Fibroblast of the conjunctiva (primary cell): ENCODE data around the gene GPC1.
"Not testable (repeated sequence)": the region's sequence is repeated elsewhere in the genome, so short reads cannot be mapped to it uniquely, and the experiment has no call there.

Experiments used
- DNase-seq: peaks from one replicate; pipeline ENCODE4 v3.0.0-alpha.2; 2010; ENCODE audit warnings: low read depth

The GPC1 gene

DNA sequence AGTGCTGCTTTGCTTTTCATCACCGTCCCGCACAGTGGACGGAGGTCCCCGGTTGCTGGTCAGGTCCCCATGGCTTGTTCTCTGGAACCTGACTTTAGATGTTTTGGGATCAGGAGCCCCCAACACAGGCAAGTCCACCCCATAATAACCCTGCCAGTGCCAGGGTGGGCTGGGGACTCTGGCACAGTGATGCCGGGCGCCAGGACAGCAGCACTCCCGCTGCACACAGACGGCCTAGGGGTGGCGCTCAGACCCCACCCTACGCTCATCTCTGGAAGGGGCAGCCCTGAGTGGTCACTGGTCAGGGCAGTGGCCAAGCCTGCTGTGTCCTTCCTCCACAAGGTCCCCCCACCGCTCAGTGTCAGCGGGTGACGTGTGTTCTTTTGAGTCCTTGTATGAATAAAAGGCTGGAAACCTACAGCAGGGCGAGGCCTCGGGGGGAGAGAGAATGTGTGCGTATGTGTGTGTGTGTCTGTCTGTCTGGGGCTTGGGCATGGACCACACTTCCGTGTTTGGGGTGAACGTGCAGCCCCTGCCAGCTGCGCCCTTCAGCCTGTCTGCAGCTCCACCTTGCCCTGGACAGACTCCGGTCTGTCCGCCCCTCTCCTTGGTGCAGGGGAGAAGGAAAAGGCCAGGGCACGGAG lies 32.3 kb downstream of the GPC1 start:
- DNase-seq: no peak

DNA sequence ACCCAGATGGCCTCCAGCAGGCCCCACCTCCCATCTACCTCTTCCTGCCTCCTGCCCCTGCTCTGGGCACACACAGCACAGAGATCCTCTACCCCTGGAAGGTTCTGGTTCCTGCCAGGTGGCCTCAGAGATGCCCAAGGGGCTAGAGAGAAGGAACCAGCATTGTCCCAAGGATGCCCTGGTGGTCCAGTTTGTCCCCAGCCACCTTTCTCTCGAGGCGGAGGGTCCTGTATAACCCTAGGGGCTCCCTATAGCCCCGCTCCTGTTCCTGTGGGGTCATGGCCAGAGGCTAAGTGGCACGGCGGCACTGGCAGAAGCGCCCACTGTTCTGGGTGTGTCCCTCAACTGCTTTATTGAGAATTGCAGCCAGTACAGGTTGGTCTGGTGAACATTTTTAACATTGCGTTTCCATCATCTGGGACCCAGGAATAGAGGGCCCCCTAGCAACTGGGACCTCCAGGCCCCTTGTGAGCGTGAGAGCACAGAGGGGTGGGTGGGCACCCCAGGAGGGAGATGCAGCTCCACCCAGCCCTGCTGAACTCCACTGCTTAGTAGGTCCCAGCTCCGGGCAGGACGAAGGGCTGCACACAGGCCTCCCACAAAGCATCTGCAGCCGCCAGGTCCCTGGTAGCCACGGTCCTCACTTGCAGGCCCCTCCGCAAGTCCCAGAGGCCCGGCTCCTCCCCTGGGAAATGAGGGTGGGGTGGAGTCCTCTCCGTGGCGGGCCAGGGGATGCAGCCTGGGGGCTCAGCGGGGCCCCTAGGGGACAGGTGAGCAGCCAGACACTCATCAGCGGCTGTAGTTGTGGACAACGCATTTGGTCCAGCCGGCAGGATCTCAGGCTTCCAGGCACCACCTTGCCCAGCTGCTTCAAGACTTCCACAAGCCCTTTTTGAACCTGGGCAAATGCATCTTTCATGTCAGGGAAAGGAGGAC lies 33.1 kb downstream of the GPC1 start:
- no peak for DNase-seq

DNA sequence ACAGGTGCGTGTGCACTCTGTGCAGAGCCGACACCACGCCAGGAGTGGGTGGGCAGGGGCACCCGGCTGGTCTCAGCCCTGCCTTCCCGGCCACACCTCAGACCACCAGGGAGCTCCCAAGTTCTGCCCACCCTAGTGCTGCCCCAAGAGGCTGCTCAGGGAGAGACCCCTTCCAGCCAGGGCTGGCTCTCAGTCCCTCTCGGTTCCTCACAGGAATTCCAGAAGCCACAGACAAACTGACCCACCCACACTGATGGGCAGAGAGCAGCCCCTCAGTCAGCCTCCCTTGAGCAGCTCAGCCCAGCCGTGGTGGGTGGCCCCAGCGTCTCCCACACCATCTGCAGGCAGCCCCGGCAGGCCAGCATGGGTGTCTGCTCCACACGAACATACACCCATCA lies 33.8 kb downstream of the GPC1 start:
- DNase-seq: no peak

DNA sequence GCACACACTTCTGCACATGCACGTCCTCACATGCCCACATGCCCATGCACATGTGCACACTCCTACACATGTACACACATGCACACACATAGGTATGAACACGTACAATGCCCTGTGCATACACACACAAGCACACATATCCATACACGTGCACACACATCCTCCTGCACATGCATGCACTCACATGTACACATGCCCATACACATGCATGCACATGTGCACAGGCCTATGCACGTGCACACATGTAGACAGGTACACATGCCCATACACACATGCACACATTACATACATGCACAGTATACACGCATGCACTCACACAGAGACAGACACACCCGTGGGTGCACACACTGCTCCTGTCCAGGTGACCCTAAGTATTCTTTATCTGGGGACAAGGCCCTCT lies 34.3 kb downstream of the GPC1 start:
- DNase-seq: no peak

DNA sequence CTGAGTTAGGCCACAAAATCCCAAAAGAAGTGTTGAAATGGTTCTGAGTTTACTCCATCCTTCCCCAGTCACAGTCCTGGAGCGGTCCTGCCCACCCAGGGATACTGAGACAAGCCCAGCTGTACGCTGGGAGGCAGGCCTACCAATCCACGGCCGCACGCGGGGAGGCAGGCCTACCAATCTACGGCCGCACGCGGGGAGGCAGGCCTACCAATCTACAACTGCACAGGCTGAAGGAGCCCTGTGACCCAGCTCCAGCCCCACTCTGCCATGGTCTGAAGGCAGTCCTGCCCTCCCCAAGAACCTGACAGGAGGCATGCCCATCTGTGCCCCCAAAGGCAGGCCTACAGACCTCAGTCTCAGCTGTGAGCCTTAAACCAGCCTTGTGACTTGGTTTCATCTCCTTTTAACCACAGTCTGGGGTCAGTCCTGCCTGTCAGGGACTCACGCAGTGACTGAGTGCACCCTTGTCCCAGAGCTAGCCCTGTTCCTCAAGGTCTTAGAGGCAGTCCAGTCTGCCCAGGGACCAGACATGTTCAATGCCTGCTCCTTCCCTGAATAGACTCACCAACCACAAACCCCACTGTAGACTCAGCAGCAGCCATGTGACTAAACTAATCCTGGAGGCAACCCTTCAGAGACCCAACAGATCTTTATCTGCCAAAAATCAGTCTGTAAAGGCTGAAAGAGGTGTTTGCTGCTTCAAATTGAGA lies 36.8 kb downstream of the GPC1 start:
- DNase-seq: no peak

DNA sequence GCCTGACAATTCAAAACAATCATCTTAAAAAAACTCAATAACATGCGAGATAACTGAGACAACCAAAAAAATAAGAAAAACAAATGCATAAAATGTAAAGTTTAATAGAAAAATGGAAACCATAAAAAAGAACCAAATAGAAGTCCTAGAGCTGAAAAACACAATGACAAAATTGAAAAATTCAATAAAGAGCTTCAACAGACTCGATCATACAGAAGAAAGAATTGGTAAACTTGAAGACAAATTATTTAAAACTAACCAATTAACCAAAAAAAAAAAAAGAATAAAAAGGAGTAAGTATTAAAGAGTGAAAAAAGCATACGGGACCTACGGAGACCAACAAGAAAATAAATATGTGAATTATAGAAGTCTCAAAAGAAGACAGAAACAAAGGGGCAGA lies 37.7 kb downstream of the GPC1 start:
- no peak for DNase-seq

DNA sequence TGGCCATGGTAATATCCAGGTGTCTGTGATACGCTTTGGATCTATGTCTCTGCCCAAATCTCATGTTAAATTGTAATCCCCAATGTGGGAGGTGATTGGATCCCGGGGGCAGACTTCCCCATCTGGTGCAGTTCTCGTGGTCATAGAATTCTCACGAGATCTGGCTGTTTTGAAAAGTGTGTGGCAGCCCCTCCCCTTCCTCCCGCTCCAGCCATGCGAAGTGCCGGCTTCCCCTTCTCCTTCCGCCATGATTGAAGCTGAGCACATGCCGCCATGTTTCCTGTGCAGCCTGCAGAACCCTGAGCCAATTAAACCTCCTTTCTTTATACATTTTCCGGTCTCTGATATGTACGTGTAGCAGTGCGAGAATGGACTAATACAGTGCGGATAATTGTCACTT lies 42.5 kb downstream of the GPC1 start:
- no peak for DNase-seq

DNA sequence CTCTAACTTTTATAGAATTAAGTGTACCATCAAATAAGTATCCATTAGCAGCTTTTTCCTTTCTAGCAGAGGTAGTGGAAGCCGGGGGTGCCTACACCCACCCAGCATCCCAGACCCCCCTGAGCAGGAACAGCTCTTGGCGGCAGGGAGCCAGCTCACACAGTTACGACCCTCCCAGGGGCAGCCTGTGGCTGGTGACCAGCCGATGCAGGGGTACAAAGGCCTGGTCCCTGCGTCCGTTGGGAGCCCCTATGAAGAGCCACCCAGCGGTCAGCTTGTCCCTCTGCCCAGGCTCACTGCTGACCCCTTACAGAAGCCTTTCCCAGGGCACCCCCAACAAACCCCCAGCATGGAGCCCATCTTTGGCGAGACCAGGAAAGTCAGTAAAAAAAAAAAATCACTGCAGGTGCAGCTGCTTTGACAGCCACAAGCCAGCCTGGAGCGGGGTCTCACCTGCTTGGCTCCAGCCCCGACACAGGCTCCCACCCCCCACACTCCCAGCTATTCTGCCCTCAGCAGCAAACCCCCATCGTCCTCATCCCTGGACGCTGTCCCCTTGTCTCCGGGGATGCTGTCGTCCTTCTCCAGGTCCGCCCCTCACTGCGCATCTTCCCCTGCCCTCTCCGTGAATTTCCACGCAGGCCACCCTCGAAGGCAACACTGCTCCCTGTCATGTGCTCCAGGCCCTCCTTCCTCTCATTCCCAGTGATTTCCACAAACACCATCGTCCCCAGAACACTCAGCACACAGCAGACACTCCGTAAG lies 43.1 kb downstream of the GPC1 start:
- no peak for DNase-seq

DNA sequence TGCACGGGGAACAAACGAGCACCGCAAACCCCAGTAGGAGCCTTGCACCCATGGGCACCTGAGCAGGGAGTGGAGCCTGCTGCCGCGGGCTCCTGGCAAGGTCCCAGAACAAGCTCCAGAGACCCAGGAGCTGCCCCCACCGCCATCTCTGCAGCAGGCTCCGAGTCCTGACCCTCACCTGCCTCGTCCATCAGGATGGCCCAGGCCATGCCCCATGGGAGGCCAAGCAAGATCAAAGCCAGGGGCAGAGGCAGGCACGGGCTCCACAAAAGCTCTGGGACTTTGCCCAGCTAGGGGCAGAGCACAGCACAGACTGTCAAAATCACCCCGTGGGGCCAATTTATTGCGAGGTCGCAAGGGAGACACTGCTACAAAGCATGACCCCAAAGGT lies 43.6 kb downstream of the GPC1 start:
- no peak for DNase-seq

DNA sequence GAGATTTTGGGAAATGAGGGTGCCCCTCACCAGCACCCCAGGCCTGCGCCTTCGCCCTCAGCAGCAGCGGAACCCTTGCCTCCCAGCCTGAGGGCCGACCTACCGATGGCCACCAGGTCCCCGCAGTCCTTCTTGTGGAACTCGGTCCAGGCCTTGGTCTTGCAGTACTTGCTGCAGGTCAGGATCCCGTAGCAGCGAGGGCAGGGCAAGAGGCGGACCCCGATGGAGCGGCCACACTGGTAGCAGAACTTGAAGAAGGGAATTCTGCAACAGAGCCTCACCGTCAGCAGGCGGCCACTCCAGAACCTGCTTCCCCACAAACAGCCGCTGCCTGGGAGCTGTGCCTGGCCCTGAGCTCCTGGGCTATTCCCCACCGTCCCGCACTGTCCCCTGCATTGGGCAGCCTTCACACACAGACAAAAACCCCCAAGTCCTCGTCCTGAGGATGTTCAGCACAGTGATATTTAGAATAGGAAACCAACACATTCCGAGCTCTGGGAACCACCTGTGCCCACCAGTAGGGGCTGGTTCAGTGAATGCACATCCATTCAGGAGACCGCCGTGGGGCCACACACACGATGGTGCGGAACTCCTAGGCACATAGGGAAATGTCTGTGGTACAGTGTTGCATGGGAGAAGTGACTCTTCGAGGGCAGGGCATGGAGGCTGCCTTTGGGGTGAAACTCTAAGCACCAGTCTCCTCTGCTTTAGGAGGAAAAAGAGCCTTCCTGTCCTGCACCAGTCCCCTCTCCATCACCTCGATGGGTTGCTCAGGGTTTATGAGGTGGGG lies 45.6 kb downstream of the GPC1 start:
- DNase-seq: no peak

DNA sequence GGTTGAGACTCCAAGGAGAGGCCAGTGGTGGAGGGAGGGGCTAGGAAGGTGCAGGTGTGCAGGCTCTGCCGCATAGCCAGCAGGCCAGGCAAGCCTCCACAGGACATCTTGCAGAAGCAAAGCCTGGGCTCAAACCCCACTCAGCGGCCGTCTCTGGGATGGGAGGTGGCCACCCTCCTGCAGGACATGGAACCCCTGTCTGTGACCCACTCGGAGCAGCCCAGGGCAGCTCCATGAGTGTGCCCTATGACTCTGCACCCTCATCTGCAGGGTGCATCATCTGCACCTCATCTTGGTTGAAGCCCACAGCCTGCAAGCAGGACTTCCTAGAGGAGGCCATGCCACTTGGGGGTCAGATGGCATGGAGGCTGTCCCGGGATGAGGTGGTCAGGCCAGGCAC lies 46.3 kb downstream of the GPC1 start:
- DNase-seq: no peak

DNA sequence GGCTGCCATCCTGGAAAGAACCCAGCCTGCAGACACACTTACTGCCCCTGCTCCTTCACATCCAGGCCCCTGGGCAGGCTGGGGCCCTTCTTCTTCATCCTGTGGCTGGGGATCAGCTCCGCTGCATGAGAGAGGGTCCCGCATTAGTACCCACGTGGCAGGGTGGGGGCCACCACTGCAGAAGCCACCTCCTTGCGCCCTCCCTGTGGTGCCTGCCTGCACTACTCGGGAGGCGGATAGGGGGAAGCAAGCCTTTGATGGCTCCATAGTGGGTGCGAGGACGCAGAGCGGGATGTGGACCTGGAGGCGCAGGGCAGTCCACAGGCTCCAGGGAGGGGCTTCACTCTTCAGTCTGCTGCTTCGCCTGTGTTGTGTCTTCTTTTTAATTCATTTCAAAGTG lies 46.7 kb downstream of the GPC1 start:
- no peak for DNase-seq

DNA sequence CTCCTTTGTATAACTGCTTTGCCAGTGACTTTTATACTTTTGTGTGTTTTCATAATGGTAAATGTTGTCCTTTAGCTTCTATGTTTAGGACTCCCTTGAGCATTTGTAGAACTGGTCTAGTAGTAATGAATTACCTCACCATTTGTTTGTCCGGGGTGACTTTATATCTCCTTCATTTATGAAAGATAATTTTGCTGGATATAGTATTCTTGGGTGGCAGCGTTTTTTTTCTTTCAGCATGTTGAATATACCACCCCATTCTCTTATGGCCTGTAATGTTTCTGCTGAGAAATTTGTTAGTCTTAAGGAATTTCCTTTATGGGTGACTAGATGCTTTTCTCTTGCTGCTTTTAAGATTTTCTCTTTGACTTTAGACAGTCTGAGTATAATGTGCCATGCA lies 56.0 kb downstream of the GPC1 start:
- DNase-seq: no peak

DNA sequence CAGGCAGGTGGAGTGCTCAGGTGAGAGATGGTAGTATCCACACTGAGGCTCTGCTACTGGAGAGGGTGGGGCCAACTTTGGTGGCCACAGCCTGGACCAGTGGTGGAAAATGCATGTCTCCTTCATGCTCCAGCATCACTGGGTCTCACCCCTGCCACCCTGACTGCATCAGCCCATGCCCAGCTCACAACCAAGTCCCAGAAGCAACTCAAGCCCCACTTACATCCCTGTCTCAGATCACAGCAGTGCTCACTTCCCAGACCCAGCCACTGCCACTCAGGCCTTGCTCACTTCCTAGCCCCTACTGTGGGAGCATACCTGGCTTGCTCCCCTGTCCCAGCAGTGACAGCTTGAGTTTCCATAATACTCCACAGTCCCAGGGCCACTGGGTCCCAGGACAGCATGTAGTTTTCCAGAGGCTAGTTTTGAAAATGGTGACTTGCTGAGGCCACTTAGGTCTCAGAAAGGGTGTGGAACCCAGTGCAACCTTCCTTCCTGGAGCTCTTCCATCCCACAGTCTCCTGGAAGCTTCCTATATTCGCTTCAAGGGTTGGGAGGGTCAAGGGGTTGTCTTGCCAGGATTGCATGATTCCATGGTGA lies 58.8 kb downstream of the GPC1 start:
- no peak for DNase-seq

DNA sequence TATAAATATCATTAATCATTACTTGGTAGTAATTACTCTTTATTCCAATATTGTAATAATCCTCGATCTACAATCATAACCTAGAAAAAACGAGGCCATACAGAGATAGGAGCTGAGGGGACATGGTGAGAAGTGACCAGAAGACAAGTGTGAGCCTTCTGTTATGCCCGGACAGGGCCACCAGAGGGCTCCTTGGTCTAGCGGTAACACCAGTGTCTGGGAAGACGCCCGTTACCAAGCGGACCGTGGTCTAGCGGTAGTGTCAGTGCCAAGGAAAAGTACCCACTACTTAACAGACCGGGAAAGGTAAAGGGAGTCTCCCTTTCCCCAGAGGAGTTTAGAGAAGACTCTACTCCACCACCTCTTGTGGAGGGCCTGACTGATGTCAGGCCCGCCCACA lies 59.5 kb downstream of the GPC1 start:
- not testable (repeated sequence) for DNase-seq

DNA sequence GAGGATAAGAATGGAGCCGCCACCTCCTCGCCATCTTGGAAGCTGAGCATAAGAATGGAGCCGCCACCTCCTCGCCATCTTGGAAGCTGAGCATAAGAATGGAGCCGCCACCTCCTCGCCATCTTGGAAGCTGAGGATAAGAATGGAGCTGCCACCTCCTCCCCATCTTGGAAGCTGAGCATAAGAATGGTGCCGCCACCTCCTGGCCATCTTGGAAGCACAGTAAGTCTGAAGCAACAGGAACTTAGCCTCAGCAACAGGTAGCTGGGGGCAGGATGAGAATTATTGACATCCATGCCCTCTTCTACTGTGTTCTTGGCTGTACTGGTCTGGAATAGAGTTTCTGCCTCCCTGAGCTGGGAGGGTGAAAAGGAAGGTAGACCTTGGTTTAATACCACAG lies 61.6 kb downstream of the GPC1 start:
- DNase-seq: peak; percentile 42

DNA sequence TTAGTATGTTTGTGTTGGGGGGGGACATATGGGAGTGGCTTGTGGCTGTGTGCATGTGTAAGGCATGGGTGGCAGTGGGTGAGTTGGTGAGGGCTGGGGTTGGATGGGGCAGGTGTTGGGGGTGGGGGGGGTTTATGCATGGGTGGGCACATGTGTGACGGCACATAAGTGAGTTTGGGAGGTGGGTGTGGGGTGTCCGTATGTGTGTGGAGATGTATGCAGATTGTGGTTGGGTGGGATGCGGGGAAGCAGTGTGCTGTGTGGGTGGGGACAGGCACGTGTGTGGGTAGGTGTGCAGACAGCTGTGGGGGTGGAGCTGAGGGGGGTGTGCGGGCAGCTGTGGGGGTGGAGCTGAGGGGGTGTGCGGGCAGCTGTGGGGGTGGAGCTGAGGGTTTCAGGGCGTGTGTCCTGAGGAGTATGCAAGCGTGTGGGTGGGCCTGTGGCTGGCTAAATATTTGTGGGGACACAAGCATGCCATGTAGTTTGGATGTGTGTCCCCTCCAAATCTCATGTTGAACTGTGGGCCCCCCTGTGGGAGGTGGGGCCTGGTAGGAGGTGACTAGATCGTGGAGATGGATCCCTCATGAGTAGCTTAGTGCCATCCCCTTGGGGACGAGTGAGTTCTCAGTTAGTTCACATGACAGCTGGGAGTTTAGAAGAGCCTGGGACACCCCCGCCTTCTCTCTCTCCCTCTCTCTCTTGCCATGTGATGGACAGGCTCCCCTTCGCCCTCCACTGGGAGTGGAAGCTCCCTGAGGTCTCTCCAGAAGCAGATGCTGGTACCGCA lies 62.9 kb downstream of the GPC1 start:
- DNase-seq: no peak

DNA sequence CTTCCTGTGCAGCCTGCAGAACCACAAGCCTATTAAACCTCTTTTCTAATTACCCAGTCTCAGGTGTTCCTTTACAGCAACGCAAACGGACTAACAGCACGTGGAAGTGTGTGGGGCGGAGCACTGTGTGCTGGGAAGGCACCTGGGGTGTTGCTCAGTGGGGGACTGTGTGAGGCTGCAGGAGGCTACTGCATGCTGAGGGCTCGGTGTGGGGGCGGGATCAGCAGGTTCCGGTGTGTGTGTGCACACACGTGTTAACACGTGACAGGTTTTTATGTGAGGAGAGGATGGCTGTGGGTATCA lies 63.4 kb downstream of the GPC1 start:
- DNase-seq: no peak

DNA sequence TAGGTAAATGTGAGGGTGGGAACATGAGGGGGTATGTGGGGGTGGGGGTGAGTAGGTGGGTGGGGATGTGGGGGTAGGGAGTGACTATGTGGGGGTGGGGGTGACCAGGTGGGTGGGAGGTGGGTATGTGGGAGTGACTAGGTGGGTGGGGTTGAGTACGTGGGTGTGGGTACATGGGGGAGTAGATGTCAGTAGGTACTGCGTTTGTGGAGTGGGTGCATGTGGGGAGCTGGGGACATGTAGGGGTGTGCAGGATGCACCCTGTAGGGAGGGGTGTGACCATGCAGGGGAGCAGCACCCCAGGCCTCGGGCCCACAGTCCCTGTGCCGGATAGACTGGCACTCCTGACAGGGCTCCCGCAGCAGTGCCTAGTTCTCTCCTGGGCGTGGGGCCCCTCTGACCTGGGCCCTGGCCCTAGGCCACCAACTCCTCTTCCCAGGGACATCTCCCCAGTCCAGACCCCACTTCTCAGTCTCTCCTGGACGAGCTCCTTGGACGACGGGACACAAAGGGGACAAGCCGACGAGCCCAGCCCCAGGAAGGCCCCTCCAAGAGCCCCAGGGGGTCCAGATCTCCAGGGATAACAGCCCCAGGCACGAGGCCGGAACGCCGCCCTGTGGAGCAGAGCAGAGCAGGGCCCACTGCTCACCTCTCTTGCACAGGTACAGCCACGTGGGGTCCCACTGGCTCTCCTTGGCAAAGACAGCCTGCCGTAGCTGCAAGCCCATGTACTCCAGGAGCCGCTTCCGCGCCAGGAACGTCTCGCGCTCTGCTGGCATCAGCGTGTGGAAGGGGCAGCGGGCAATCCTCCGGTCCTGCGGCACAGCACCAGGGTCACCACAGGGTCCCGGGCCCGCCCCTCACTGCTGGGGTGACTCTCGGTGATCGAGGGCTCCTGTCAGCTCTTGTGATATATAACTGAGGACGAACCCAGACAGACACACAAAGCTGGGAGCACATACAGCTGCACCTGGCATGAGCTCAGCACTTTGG lies 64.1 kb downstream of the GPC1 start:
- no peak for DNase-seq
